Chondrocyte (in vitro differentiated cells): ENCODE data around the gene TIAM2. TPM values are rescaled to one million over a fixed set of nuclear protein-coding genes. Genes with fewer than 3 reads are reported as not detected.

Experiments used
- DNase-seq: peaks from one replicate; pipeline ENCODE4 v3.0.0; 2021; ENCODE audit warnings: mixed read lengths, low spot score
- H3K27ac Mint-ChIP-seq: one replicate; pipeline ENCODE4 v1.8.0; 2021; ENCODE audit warnings: mild to moderate bottlenecking, moderate library complexity, mixed read lengths; ENCODE audit not compliant: unreplicated experiment
- H3K27me3 Mint-ChIP-seq: 2 replicates; pipeline ENCODE4 v1.8.0; 2021; ENCODE audit warnings: low read depth, mixed read lengths
- H3K36me3 Mint-ChIP-seq: 2 replicates; pipeline ENCODE4 v1.8.0; 2021; ENCODE audit warnings: low read depth, mixed read lengths
- H3K4me1 Mint-ChIP-seq: 2 replicates; pipeline ENCODE4 v1.8.0; 2021; ENCODE audit warnings: low read depth, mild to moderate bottlenecking, mixed read lengths
- H3K4me3 Mint-ChIP-seq: one replicate; pipeline ENCODE4 v1.8.0; 2021; ENCODE audit warnings: mild to moderate bottlenecking, moderate library complexity, mixed read lengths; ENCODE audit not compliant: unreplicated experiment
- H3K9me3 Mint-ChIP-seq: 2 replicates; pipeline ENCODE4 v1.8.0; 2021; ENCODE audit warnings: low read depth, mixed read lengths
- CTCF ChIP-seq: fragments of 200-600 bp; sonication (generic); IDR thresholded peaks from 2 replicates; pipeline ENCODE4 v1.5.0; 2021; ENCODE audit warnings: antibody characterized with exemption, mild to moderate bottlenecking, moderate library complexity
- total RNA-seq: library from RNA; stranded (reverse); gene quantifications from 3 replicates; pipeline ENCODE4 v1.2.1, GENCODE V29; 2021

Gene TIAM2
- total RNA-seq, 1 donor from 2014 or later: 13.8 TPM

- no peak for TF ChIP-seq CTCF
- DNase-seq: no peak
- Mint-ChIP-seq H3K27ac (no peak overlapping the region), H3K4me1 (peaks cover 20% of the 10 kb centered on the region), H3K36me3 (no peaks in the 10 kb centered on the region), H3K4me3 (no peak overlapping the region), H3K27me3 (no peaks in the 10 kb centered on the region), H3K9me3 (no peaks in the 10 kb centered on the region)
Measured at GRCh38 chr6:155036907-155037306, 41.8 kb downstream of the TIAM2 start.

DNA sequence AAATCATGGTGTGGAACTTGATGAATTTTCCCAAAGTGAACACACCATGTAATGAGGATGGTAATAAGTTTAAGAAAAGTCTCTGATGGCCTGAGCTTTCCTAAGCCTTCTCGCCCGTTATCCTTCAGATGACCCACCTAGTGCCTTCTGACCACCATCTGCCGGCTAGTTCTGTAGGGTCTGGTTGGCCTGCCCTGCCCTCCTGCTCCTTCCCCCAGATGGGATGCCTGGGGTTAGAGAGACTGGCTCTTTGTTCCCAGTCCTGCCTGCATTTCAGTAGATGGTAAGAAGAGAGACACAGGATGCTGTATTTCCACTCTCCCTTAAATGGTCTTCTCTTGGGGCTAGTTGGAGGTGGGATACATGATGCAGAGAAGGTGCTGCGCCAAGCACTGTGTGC is 43.0 kb downstream of the TIAM2 start:
- H3K27me3 Mint-ChIP-seq: no peaks in the 10 kb centered on the region
- H3K36me3 Mint-ChIP-seq: no peaks in the 10 kb centered on the region
- TF ChIP-seq CTCF: no peak
- no peaks in the 10 kb centered on the region for H3K9me3 Mint-ChIP-seq
- DNase-seq: no peak
- H3K4me1 Mint-ChIP-seq: peaks cover 22% of the 10 kb centered on the region
- no peak overlapping the region for H3K4me3 Mint-ChIP-seq
- no peak overlapping the region for H3K27ac Mint-ChIP-seq

DNA sequence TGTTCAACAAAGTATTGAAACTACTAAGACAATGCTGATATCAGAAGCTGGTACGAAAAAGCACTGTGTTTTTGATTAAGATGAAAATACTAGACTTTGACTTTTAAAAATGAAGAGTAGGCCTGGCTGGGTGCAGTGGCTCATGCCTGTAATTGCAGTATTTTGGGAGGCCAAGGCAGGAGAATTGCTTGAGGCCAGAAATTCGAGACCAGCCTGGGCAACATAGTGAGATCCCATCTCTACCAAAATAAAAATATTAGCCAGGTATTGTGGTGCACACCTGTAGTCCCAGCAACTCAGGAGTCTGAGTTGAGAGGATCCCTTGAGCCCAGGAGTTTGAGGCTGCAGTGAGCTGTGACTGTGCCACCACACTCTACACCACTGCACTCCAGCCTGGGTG is 43.4 kb downstream of the TIAM2 start:
- H3K27me3 Mint-ChIP-seq: no peaks in the 10 kb centered on the region
- TF ChIP-seq CTCF: no peak
- H3K4me3 Mint-ChIP-seq: no peak overlapping the region
- no peaks in the 10 kb centered on the region for H3K9me3 Mint-ChIP-seq
- H3K27ac Mint-ChIP-seq: no peak overlapping the region
- no peak for DNase-seq
- H3K4me1 Mint-ChIP-seq: peaks cover 18% of the 10 kb centered on the region
- H3K36me3 Mint-ChIP-seq: no peaks in the 10 kb centered on the region

DNA sequence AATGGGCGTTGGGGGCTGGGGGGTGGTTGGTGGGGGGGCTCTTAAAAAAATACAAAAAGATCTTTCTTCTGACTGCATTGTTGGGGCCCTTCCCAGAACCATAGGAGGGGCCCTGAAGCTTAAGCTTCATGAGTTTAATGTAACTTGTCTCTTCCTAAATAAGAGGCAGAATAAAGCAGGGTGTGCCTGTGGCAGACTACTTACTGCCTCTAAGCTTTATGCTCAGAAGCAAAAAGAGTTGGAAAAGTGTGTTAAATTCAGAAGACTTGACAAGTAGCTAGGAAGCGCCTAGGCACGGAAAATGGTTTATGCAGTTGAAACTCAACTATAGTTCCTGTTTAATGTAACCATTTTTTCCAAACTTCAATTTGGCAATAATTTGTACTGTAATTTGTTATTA is 44.5 kb downstream of the TIAM2 start:
- no peak for DNase-seq
- Mint-ChIP-seq H3K4me3 (no peak overlapping the region), H3K27me3 (no peaks in the 10 kb centered on the region), H3K36me3 (no peaks in the 10 kb centered on the region), H3K27ac (no peak overlapping the region), H3K9me3 (no peaks in the 10 kb centered on the region), H3K4me1 (peaks cover 18% of the 10 kb centered on the region)
- TF ChIP-seq CTCF: no peak

- peaks cover 18% of the 10 kb centered on the region for H3K4me1 Mint-ChIP-seq
Measured at GRCh38 chr6:155040154-155040553, 45.0 kb downstream of the TIAM2 start.

More at GRCh38 chr6:155040154-155040553, 45.0 kb downstream of the TIAM2 start:
- H3K27me3 Mint-ChIP-seq: no peaks in the 10 kb centered on the region
- no peak for DNase-seq
- TF ChIP-seq CTCF: no peak
- H3K27ac Mint-ChIP-seq: no peak overlapping the region
- H3K9me3 Mint-ChIP-seq: no peaks in the 10 kb centered on the region
- no peaks in the 10 kb centered on the region for H3K36me3 Mint-ChIP-seq
- no peak overlapping the region for H3K4me3 Mint-ChIP-seq
